Immature natural killer cell (primary cell): ENCODE results near the gene PHKG2. TPM values are rescaled to one million over a fixed set of nuclear protein-coding genes. Genes with fewer than 3 reads are reported as not detected.

ENCODE experiments used
- DNase-seq, 3 donors: peaks; one replicate each; pipeline ENCODE4 v3.0.0; 2022; ENCODE audit warnings: mixed read lengths in 1 of 3
- H3K27ac Mint-ChIP-seq, 6 donors: one replicate each; pipeline ENCODE4 v1.8.0; 2020; ENCODE audit warnings: mixed read lengths in 6 of 6, mild to moderate bottlenecking in 5 of 6, inconsistent platforms in 4 of 6, moderate library complexity in 3 of 6
- H3K27me3 Mint-ChIP-seq, 3 donors: one replicate each; pipeline ENCODE4 v1.8.0; 2020 to 2021; ENCODE audit warnings: low read depth in 3 of 3, mild to moderate bottlenecking in 3 of 3, mixed read lengths in 3 of 3, moderate library complexity in 3 of 3, inconsistent platforms in 1 of 3
- H3K36me3 Mint-ChIP-seq, 3 donors: one replicate each; pipeline ENCODE4 v1.8.0; 2020; ENCODE audit warnings: mixed read lengths in 3 of 3, inconsistent platforms in 2 of 3, mild to moderate bottlenecking in 2 of 3
- H3K4me1 Mint-ChIP-seq, 2 donors: one replicate each; pipeline ENCODE4 v1.8.0; 2020; ENCODE audit warnings: inconsistent platforms in 2 of 2, mild to moderate bottlenecking in 2 of 2, mixed read lengths in 2 of 2, moderate library complexity in 1 of 2
- H3K4me3 Mint-ChIP-seq, 5 donors: one replicate each; pipeline ENCODE4 v1.8.0; 2020; ENCODE audit warnings: mild to moderate bottlenecking in 5 of 5, mixed read lengths in 5 of 5, inconsistent platforms in 3 of 5, moderate library complexity in 3 of 5
- H3K9me3 Mint-ChIP-seq, 6 donors: one replicate each; pipeline ENCODE4 v1.8.0; 2020; ENCODE audit warnings: mild to moderate bottlenecking in 6 of 6, mixed read lengths in 6 of 6, inconsistent platforms in 4 of 6, moderate library complexity in 3 of 6
- polyA plus RNA-seq, 3 donors: library from polyadenylated mRNA; unstranded; fragments of 300-500 nt; fragmentation: Illumina TruSeq; gene quantifications; one replicate each; pipeline ENCODE4 v1.2.3, GENCODE V29; 2021

PHKG2 gene
- polyA plus RNA-seq, 3 donors from 2014 or later: 49.2 to 91.0 (median 62.7) TPM

- peak overlapping the region; percentile 84 to 91 (median 90) for H3K4me3 Mint-ChIP-seq
- H3K36me3 Mint-ChIP-seq: peaks cover 13 to 23% (median 16%) of the 10 kb centered on the region in 3 donors
- peaks cover 0 to 1% (median 0%) of the 10 kb centered on the region in 6 donors for H3K9me3 Mint-ChIP-seq
- peak overlapping the region in 4 of 6 donors; percentile 60 to 75 (median 72) for H3K27ac Mint-ChIP-seq
- peak; percentile 36 to 46 (median 38) for DNase-seq
- peaks cover 24 to 31% of the 10 kb centered on the region in 2 donors for H3K4me1 Mint-ChIP-seq
- H3K27me3 Mint-ChIP-seq: peaks cover 3 to 10% (median 3%) of the 10 kb centered on the region in 3 donors
These were observed 27.4 kb downstream of the PHKG2 start for GRCh38 chr16:30775392-30776188.

DNA sequence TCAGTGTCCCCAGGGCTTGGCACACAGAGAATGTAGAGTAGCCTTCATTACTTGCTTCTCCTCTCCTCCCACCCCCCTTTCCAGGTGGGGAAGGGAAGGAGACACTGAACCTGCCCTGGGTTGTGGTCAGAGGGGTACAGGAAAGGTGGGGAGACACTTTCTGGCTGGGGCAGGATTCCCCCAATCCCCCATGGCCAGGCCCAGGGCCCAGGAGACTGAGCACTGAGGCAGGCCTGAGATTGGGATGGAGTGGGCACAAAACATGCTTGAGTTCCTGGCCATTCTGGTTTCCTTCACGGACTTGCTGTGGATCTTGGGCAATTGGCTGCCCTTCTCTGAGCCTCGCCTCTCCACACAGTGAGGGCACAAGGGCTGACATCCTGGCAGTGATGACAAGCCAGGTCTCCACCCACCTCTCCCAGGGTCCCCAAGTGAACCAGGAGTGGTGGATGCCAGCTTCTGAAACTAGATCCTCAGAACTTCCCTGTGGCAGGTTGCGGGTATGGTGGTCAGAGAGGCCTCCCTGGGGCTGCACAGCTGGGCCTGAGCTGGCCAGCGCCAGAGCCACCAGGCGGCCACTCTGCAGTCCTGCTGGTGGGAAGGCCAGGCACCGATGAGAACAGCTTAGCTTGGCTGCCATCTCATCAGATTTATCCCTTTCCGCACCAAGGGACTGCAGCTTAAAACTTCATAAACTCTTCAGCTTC lies 29.5 kb downstream of the PHKG2 start:
- H3K4me3 Mint-ChIP-seq: peak overlapping the region in 4 of 5 donors; percentile 64 to 86 (median 78)
- peaks cover 0 to 1% (median 0%) of the 10 kb centered on the region in 6 donors for H3K9me3 Mint-ChIP-seq
- DNase-seq: no peak
- peaks cover 23 to 25% of the 10 kb centered on the region in 2 donors for H3K4me1 Mint-ChIP-seq
- H3K27ac Mint-ChIP-seq: no peak overlapping the region
- peaks cover 3 to 10% (median 3%) of the 10 kb centered on the region in 3 donors for H3K27me3 Mint-ChIP-seq
- peaks cover 5 to 11% (median 8%) of the 10 kb centered on the region in 3 donors for H3K36me3 Mint-ChIP-seq

GRCh38 chr16:30778549-30779244 lies 30.5 kb downstream of the PHKG2 start:
- Mint-ChIP-seq H3K27me3 (peaks cover 3 to 10% (median 6%) of the 10 kb centered on the region in 3 donors), H3K9me3 (no peaks in the 10 kb centered on the region), H3K36me3 (peaks cover 0 to 3% (median 0%) of the 10 kb centered on the region in 3 donors), H3K4me1 (peaks cover 18 to 21% of the 10 kb centered on the region in 2 donors), H3K27ac (peak overlapping the region in 3 of 6 donors; percentile 25 to 66 (median 46)), H3K4me3 (no peak overlapping the region)
- no peak for DNase-seq

- H3K36me3 Mint-ChIP-seq: peaks cover 0 to 3% (median 0%) of the 10 kb centered on the region in 3 donors
- H3K27ac Mint-ChIP-seq: no peak overlapping the region
- H3K27me3 Mint-ChIP-seq: peaks cover 3 to 10% (median 6%) of the 10 kb centered on the region in 3 donors
- no peak overlapping the region for H3K4me3 Mint-ChIP-seq
- peaks cover 16 to 19% of the 10 kb centered on the region in 2 donors for H3K4me1 Mint-ChIP-seq
- no peaks in the 10 kb centered on the region for H3K9me3 Mint-ChIP-seq
- no peak for DNase-seq
These were observed 31.4 kb downstream of the PHKG2 start for GRCh38 chr16:30779596-30779995.

GRCh38 chr16:30780021-30780420 lies 31.8 kb downstream of the PHKG2 start:
- Mint-ChIP-seq H3K27ac (no peak overlapping the region), H3K36me3 (peaks cover 0 to 7% (median 0%) of the 10 kb centered on the region in 3 donors), H3K9me3 (no peaks in the 10 kb centered on the region), H3K27me3 (peaks cover 3 to 10% (median 6%) of the 10 kb centered on the region in 3 donors), H3K4me3 (no peak overlapping the region), H3K4me1 (peaks cover 11 to 15% of the 10 kb centered on the region in 2 donors)
- no peak for DNase-seq

DNA sequence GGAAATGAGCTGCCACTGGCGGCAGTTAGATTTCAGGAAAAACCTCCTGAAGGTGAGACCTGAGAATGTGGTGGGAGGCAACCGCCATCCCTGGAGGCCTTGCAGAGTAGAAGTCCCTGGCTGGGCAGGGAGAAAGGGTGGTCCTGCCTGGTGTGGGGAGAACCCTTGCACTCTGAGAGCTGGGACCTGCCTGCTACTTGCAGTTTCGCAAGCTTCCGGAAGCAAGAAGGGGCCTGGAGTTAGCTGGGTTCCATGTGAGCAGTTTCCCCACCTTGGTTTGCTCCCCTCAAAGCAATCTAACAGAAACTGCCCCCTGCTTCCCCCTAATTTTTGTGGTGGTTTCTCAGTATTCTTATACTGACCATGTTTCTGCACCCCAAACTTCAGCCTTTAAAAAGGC lies 32.3 kb downstream of the PHKG2 start:
- Mint-ChIP-seq H3K27ac (no peak overlapping the region), H3K36me3 (peaks cover 0 to 8% (median 0%) of the 10 kb centered on the region in 3 donors), H3K27me3 (peaks cover 3 to 8% (median 6%) of the 10 kb centered on the region in 3 donors), H3K4me1 (peaks cover 11 to 13% of the 10 kb centered on the region in 2 donors), H3K4me3 (no peak overlapping the region), H3K9me3 (no peaks in the 10 kb centered on the region)
- DNase-seq: no peak

GRCh38 chr16:30782486-30783279 lies 34.5 kb downstream of the PHKG2 start:
- Mint-ChIP-seq H3K4me3 (no peak overlapping the region), H3K27ac (no peak overlapping the region), H3K4me1 (peaks cover 10 to 13% of the 10 kb centered on the region in 2 donors), H3K9me3 (no peaks in the 10 kb centered on the region), H3K36me3 (peaks cover 0 to 8% (median 0%) of the 10 kb centered on the region in 3 donors), H3K27me3 (peaks cover 3 to 7% (median 5%) of the 10 kb centered on the region in 3 donors)
- no peak for DNase-seq

- H3K4me1 Mint-ChIP-seq: peaks cover 14 to 17% of the 10 kb centered on the region in 2 donors
- no peaks in the 10 kb centered on the region for H3K9me3 Mint-ChIP-seq
- H3K36me3 Mint-ChIP-seq: peaks cover 0 to 8% (median 0%) of the 10 kb centered on the region in 3 donors
- peaks cover 3 to 12% (median 7%) of the 10 kb centered on the region in 3 donors for H3K27me3 Mint-ChIP-seq
- no peak for DNase-seq
- no peak overlapping the region for H3K4me3 Mint-ChIP-seq
- H3K27ac Mint-ChIP-seq: no peak overlapping the region
These were observed 35.3 kb downstream of the PHKG2 start for GRCh38 chr16:30783280-30784109.

- peaks cover 0 to 12% (median 7%) of the 10 kb centered on the region in 3 donors for H3K27me3 Mint-ChIP-seq
- DNase-seq: no peak
- no peak overlapping the region for H3K27ac Mint-ChIP-seq
- H3K9me3 Mint-ChIP-seq: no peaks in the 10 kb centered on the region
- H3K4me1 Mint-ChIP-seq: peaks cover 14 to 17% of the 10 kb centered on the region in 2 donors
- H3K36me3 Mint-ChIP-seq: peaks cover 0 to 8% (median 0%) of the 10 kb centered on the region in 3 donors
- no peak overlapping the region for H3K4me3 Mint-ChIP-seq
These were observed 36.0 kb downstream of the PHKG2 start for GRCh38 chr16:30784215-30784614.

GRCh38 chr16:30785126-30786106 lies 37.2 kb downstream of the PHKG2 start:
- Mint-ChIP-seq H3K27ac (peak overlapping the region in 1 of 6 donors; percentile 40), H3K4me1 (peaks cover 14 to 17% of the 10 kb centered on the region in 2 donors), H3K9me3 (no peaks in the 10 kb centered on the region), H3K36me3 (peaks cover 0 to 8% (median 0%) of the 10 kb centered on the region in 3 donors), H3K27me3 (peaks cover 1 to 12% (median 7%) of the 10 kb centered on the region in 3 donors), H3K4me3 (peak overlapping the region; percentile 29 to 80 (median 72))
- no peak for DNase-seq
